ENCODE measurements around the gene KAT5.

DNA sequence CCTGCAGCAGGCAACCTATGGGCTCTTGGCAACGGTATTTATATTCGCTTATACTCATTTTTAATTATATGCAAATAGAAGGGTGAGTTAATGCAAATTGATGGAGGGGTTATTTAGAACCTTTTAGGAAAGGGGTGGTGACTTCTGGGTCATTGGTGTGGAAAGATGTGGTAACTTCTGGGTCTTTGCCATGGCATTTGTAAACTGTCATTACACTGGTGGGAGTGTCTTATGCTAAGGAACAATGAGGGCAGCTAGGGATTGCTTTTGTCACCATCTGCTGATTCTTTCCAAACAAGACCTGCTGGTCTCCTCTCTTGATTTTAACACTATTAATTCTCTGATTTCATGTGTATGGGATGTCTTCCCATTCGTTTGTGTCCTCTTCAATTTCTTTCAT is 11.7 kb upstream of the KAT5 start:
- TF ChIP-seq, protein P1, sequence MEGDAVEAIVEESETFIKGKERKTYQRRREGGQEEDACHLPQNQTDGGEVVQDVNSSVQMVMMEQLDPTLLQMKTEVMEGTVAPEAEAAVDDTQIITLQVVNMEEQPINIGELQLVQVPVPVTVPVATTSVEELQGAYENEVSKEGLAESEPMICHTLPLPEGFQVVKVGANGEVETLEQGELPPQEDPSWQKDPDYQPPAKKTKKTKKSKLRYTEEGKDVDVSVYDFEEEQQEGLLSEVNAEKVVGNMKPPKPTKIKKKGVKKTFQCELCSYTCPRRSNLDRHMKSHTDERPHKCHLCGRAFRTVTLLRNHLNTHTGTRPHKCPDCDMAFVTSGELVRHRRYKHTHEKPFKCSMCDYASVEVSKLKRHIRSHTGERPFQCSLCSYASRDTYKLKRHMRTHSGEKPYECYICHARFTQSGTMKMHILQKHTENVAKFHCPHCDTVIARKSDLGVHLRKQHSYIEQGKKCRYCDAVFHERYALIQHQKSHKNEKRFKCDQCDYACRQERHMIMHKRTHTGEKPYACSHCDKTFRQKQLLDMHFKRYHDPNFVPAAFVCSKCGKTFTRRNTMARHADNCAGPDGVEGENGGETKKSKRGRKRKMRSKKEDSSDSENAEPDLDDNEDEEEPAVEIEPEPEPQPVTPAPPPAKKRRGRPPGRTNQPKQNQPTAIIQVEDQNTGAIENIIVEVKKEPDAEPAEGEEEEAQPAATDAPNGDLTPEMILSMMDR (IDR thresholded peaks at IDR 0.05) = no peak
- TF ChIP-seq POLR2AphosphoS5 (IDR thresholded peaks at IDR 0.05) = no peak
- TF ChIP-seq POLR2A (IDR thresholded peaks at IDR 0.05) = no peak
